Activated naive CD8-positive, alpha-beta T cell (primary cell): ENCODE results near the gene CORO6.
A peak's percentile ranks its signal among the peaks of the same experiment; 100 is the strongest.

Experiments
- H3K27ac Mint-ChIP-seq: one replicate; pipeline ENCODE4 v1.8.0; 2021; ENCODE audit warnings: mixed read lengths
- H3K27me3 Mint-ChIP-seq: one replicate; pipeline ENCODE4 v1.8.0; 2021; ENCODE audit warnings: mixed read lengths
- H3K36me3 Mint-ChIP-seq: one replicate; pipeline ENCODE4 v1.8.0; 2021; ENCODE audit warnings: mixed read lengths
- H3K4me1 Mint-ChIP-seq: one replicate; pipeline ENCODE4 v1.8.0; 2021; ENCODE audit warnings: low read depth, mixed read lengths
- H3K4me3 Mint-ChIP-seq: one replicate; pipeline ENCODE4 v1.8.0; 2021; ENCODE audit warnings: mild to moderate bottlenecking, mixed read lengths
- H3K9me3 Mint-ChIP-seq: one replicate; pipeline ENCODE4 v1.8.0; 2021; ENCODE audit warnings: low read depth, mixed read lengths

Gene CORO6

GRCh38 chr17:29592850-29593551, 29.7 kb downstream of the CORO6 start, which contains the start of gene ANKRD13B:
Gene ANKRD13B, plus strand, starts transcription at chr17:29593132. Its CDS starts 490 bp downstream, at chr17:29593622.
- Mint-ChIP-seq H3K4me3 (peak within 1 kb of the TSS; percentile 90), H3K27ac (no peak within 1 kb of the TSS), H3K27me3 (no peaks in the 10 kb centered on the region), H3K4me1 (peaks cover 40% of the 10 kb centered on the region), H3K9me3 (no peaks in the 10 kb centered on the region), H3K36me3 (no peaks in the 10 kb centered on the region)

- Mint-ChIP-seq H3K4me3 (peak overlapping the region; percentile 90), H3K36me3 (no peaks in the 10 kb centered on the region), H3K9me3 (no peaks in the 10 kb centered on the region), H3K27me3 (no peaks in the 10 kb centered on the region), H3K4me1 (peaks cover 48% of the 10 kb centered on the region), H3K27ac (peak overlapping the region; percentile 79)
These were observed 30.7 kb downstream of the CORO6 start for GRCh38 chr17:29591737-29592608.

- peak overlapping the region; percentile 90 for H3K4me3 Mint-ChIP-seq
- no peaks in the 10 kb centered on the region for H3K36me3 Mint-ChIP-seq
- H3K27me3 Mint-ChIP-seq: no peaks in the 10 kb centered on the region
- H3K9me3 Mint-ChIP-seq: no peaks in the 10 kb centered on the region
- peaks cover 54% of the 10 kb centered on the region for H3K4me1 Mint-ChIP-seq
- peak overlapping the region; percentile 79 for H3K27ac Mint-ChIP-seq
These were observed 31.5 kb downstream of the CORO6 start for GRCh38 chr17:29591146-29591736.

- no peaks in the 10 kb centered on the region for H3K9me3 Mint-ChIP-seq
- peaks cover 61% of the 10 kb centered on the region for H3K4me1 Mint-ChIP-seq
- H3K27me3 Mint-ChIP-seq: no peaks in the 10 kb centered on the region
- no peaks in the 10 kb centered on the region for H3K36me3 Mint-ChIP-seq
- H3K4me3 Mint-ChIP-seq: peak overlapping the region; percentile 90
- peak overlapping the region; percentile 92 for H3K27ac Mint-ChIP-seq
These were observed 32.1 kb downstream of the CORO6 start for GRCh38 chr17:29590411-29591145.

GRCh38 chr17:29589524-29590410, 32.9 kb downstream of the CORO6 start, which contains the start of gene GIT1:
Gene GIT1, minus strand, starts transcription at chr17:29589648. Its CDS starts 270 bp downstream, at chr17:29589378.
- peaks cover 61% of the 10 kb centered on the region for H3K4me1 Mint-ChIP-seq
- peak within 1 kb of the TSS; percentile 97 for H3K4me3 Mint-ChIP-seq
- peak within 1 kb of the TSS; percentile 92 for H3K27ac Mint-ChIP-seq
- no peaks in the 10 kb centered on the region for H3K36me3 Mint-ChIP-seq
- H3K27me3 Mint-ChIP-seq: no peaks in the 10 kb centered on the region
- H3K9me3 Mint-ChIP-seq: no peaks in the 10 kb centered on the region

- Mint-ChIP-seq H3K36me3 (no peaks in the 10 kb centered on the region), H3K4me3 (peak overlapping the region; percentile 97), H3K27me3 (no peaks in the 10 kb centered on the region), H3K27ac (peak overlapping the region; percentile 92), H3K9me3 (no peaks in the 10 kb centered on the region), H3K4me1 (peaks cover 65% of the 10 kb centered on the region)
These were observed 33.9 kb downstream of the CORO6 start for GRCh38 chr17:29588562-29589411.

GRCh38 chr17:29588017-29588561, 34.6 kb downstream of the CORO6 start:
- Mint-ChIP-seq H3K4me3 (peak overlapping the region; percentile 97), H3K27ac (peak overlapping the region; percentile 92), H3K36me3 (no peaks in the 10 kb centered on the region), H3K4me1 (peaks cover 66% of the 10 kb centered on the region), H3K27me3 (no peaks in the 10 kb centered on the region), H3K9me3 (no peaks in the 10 kb centered on the region)

- H3K4me3 Mint-ChIP-seq: peak overlapping the region; percentile 97
- H3K36me3 Mint-ChIP-seq: no peaks in the 10 kb centered on the region
- peaks cover 63% of the 10 kb centered on the region for H3K4me1 Mint-ChIP-seq
- peak overlapping the region; percentile 92 for H3K27ac Mint-ChIP-seq
- H3K9me3 Mint-ChIP-seq: no peaks in the 10 kb centered on the region
- H3K27me3 Mint-ChIP-seq: no peaks in the 10 kb centered on the region
These were observed 35.1 kb downstream of the CORO6 start for GRCh38 chr17:29587591-29587990.

GRCh38 chr17:29586676-29587469, 35.8 kb downstream of the CORO6 start:
- H3K4me3 Mint-ChIP-seq: peak overlapping the region; percentile 97
- H3K36me3 Mint-ChIP-seq: no peaks in the 10 kb centered on the region
- no peaks in the 10 kb centered on the region for H3K27me3 Mint-ChIP-seq
- H3K27ac Mint-ChIP-seq: peak overlapping the region; percentile 92
- peaks cover 58% of the 10 kb centered on the region for H3K4me1 Mint-ChIP-seq
- no peaks in the 10 kb centered on the region for H3K9me3 Mint-ChIP-seq

- Mint-ChIP-seq H3K27me3 (no peaks in the 10 kb centered on the region), H3K4me1 (peaks cover 49% of the 10 kb centered on the region), H3K36me3 (peaks cover 3% of the 10 kb centered on the region), H3K9me3 (no peaks in the 10 kb centered on the region), H3K4me3 (peak overlapping the region; percentile 23), H3K27ac (no peak overlapping the region)
These were observed 37.5 kb downstream of the CORO6 start for GRCh38 chr17:29585080-29585751.

- Mint-ChIP-seq H3K27me3 (no peaks in the 10 kb centered on the region), H3K4me3 (peak overlapping the region; percentile 59), H3K27ac (peak overlapping the region; percentile 78), H3K9me3 (no peaks in the 10 kb centered on the region), H3K4me1 (peaks cover 45% of the 10 kb centered on the region), H3K36me3 (peaks cover 3% of the 10 kb centered on the region)
These were observed 38.1 kb downstream of the CORO6 start for GRCh38 chr17:29584452-29585079.
